ENCODE data around the gene SCTR. TPM values are rescaled to one million over a fixed set of nuclear protein-coding genes. Genes with fewer than 3 reads are reported as not detected.

SCTR gene
- total RNA-seq, 1 donor, result not detected

DNA sequence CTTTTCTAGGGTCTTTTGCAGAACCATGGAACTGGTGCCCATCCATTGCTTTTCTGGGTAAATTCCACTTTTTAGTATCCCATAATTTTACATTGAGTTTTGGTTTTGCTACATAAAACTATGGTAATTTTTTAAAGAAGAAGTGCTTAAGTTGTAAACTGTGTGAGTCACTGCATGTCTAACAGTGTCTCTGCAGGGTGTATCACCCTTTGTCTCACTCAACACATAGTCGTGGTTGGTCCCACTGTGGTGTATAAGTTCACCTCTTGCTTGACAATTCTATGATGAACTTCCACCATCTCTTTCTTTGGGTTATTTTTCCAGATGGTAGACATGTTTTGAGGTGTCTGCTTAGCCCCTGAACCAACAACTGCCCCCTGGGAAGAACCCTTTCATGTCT is 10.5 kb downstream of the SCTR start:
- H3K27me3 ChIP-seq (ENCODE audit: insufficient read depth, low read length), result no peaks in the 10 kb centered on the region
- no peaks in the 10 kb centered on the region for H3K9me3 ChIP-seq (ENCODE audit: low read depth, low read length)
- no peak overlapping the region for H3K4me3 ChIP-seq (ENCODE audit: low read length)
- H3K4me1 ChIP-seq (ENCODE audit: insufficient read depth, low read length), result no peaks in the 10 kb centered on the region

DNA sequence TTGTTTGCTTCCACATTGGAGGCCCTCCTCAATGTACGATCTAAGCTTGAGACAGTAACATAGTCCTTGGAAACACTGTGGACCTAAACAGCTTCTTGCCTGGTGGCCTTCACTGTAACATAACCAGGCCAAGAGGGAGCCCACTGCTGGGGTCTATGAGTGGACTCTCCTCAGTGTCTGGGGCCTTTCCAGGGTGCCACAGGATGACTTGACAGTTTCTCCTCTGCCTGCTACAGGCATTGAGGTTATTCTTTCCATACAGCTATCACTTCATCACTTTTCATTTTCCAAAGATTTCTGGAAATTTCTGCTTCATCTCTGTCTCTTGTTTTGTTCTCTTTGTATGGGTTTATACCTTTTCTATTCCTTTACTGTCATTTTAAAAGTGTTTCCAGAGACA is 11.3 kb downstream of the SCTR start:
- Histone ChIP-seq H3K9me3 (ENCODE audit: low read depth, low read length) (no peaks in the 10 kb centered on the region), H3K4me1 (ENCODE audit: insufficient read depth, low read length) (no peaks in the 10 kb centered on the region), H3K4me3 (ENCODE audit: low read length) (no peak overlapping the region), H3K27me3 (ENCODE audit: insufficient read depth, low read length) (no peaks in the 10 kb centered on the region)

DNA sequence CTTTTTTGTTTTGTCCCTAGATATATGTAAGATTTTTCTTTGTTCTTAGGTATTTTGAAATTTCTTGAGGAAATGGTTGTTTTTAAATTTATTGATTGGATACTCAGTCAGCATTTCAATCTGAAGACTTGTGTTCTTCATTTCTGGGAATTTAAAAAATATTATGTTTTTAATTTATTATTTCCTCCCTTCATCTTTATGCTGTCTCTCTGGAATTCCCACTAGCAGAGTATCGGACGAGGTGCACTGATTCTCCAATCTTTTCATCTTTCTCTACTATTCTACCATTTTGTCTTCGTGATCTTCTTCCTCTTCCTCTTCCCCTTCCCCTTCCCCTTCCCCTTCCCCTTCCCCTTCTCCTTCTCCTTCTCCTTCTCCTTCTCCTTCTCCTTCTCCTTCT is 12.3 kb downstream of the SCTR start:
- H3K9me3 ChIP-seq (ENCODE audit: low read depth, low read length), result no peaks in the 10 kb centered on the region
- H3K4me3 ChIP-seq (ENCODE audit: low read length), result no peak overlapping the region
- no peaks in the 10 kb centered on the region for H3K4me1 ChIP-seq (ENCODE audit: insufficient read depth, low read length)
- H3K27me3 ChIP-seq (ENCODE audit: insufficient read depth, low read length), result no peaks in the 10 kb centered on the region

DNA sequence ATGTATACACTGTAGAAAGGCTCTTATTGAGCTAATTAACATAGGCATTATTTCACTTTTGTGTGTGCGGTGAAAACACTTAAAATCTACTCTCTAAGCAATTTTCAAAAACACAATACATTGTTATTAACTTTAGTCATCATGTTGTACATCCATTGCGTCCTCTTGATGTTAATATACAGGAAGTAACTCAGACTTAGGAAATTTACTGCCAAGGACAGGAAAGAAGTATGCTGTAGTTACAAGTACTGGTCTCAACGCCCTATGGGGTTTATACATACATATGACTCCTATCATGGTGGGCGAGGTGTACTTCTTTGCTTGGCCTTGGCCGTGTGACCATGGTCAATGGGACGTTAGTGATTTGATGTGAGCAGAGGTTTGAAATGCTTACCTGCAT is 15.5 kb downstream of the SCTR start:
- Histone ChIP-seq H3K27me3 (ENCODE audit: insufficient read depth, low read length) (no peaks in the 10 kb centered on the region), H3K4me1 (ENCODE audit: insufficient read depth, low read length) (no peaks in the 10 kb centered on the region), H3K9me3 (ENCODE audit: low read depth, low read length) (no peaks in the 10 kb centered on the region), H3K4me3 (ENCODE audit: low read length) (no peak overlapping the region)

DNA sequence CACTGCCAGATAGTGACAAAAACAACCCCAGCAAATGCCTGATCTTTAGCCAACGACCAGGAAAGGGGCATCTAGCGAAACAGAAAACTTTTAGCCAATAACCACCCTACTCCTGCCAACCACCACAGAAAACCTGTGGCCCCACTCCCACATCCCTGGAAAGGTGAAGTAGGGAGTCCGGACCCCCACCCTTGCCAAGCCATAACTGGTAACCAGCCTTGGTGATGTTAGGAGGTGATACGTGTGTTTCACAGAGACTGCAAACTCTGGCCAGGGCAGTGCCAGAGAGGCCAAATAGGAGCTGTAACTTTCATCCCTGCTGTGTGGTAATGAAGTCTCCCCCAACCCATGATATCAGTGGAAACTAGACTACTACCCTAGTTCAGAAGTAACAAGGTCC is 27.6 kb downstream of the SCTR start:
- Histone ChIP-seq H3K4me1 (ENCODE audit: insufficient read depth, low read length) (no peaks in the 10 kb centered on the region), H3K27me3 (ENCODE audit: insufficient read depth, low read length) (peaks cover 9% of the 10 kb centered on the region), H3K9me3 (ENCODE audit: low read depth, low read length) (peaks cover 18% of the 10 kb centered on the region), H3K4me3 (ENCODE audit: low read length) (no peak overlapping the region)

DNA sequence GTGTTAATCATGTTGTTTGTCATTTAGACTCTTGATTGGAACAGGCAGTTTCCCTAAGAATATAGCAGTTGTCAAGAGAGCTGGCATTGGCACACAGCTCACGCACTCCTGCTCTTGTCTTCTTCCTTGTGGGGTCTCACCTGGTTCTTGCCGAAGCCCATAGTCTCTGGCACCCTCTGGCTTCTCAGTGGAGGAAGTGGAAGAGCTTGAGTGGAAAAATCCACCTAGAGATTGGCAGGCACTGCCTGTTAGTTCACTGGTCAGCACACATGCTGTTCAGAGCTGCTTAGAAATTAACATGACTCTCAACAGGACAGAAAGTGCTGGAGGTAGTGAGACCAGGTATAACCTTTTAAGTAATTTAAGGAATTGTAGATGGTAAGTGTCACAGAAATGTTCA is 28.3 kb downstream of the SCTR start:
- Histone ChIP-seq H3K27me3 (ENCODE audit: insufficient read depth, low read length) (peaks cover 9% of the 10 kb centered on the region), H3K4me3 (ENCODE audit: low read length) (no peak overlapping the region), H3K9me3 (ENCODE audit: low read depth, low read length) (peaks cover 18% of the 10 kb centered on the region)

DNA sequence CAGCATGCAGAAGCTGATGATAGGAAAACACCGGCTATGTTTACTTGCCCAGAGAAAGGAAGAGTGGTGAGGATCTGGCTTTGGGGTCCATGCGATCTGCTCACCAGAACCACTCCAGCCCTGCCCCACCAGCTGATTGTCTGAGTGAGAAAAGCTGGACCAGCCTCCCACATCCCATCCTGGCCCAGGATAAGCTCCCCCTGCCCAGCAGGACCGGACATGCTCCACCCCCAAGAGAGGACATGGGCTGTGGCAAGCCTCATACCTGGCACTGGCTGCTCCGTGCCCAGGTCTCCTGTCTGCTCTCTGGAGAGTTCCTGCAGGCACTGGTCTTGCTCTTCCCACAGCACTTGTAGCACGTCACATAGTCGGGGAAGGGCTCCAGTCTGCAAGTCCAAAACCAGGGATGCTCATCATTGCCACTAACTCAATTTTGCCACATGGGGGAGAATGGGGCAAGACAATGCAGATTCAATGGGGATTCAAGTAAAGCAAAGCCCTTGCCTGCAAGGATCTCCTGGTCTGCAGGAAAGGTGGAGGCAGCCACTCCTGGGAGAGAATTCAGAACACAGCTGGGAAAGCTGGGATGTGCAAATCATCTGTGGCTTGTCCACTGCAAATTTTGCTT is 30.0 kb downstream of the SCTR start:
- Histone ChIP-seq H3K4me3 (ENCODE audit: low read length) (no peak overlapping the region), H3K27me3 (ENCODE audit: insufficient read depth, low read length) (peaks cover 6% of the 10 kb centered on the region), H3K9me3 (ENCODE audit: low read depth, low read length) (peaks cover 4% of the 10 kb centered on the region), H3K4me1 (ENCODE audit: insufficient read depth, low read length) (no peaks in the 10 kb centered on the region)

More for the DNA sequence above, 28.3 kb downstream of the SCTR start:
- H3K4me1 ChIP-seq (ENCODE audit: insufficient read depth, low read length), result no peaks in the 10 kb centered on the region

DNA sequence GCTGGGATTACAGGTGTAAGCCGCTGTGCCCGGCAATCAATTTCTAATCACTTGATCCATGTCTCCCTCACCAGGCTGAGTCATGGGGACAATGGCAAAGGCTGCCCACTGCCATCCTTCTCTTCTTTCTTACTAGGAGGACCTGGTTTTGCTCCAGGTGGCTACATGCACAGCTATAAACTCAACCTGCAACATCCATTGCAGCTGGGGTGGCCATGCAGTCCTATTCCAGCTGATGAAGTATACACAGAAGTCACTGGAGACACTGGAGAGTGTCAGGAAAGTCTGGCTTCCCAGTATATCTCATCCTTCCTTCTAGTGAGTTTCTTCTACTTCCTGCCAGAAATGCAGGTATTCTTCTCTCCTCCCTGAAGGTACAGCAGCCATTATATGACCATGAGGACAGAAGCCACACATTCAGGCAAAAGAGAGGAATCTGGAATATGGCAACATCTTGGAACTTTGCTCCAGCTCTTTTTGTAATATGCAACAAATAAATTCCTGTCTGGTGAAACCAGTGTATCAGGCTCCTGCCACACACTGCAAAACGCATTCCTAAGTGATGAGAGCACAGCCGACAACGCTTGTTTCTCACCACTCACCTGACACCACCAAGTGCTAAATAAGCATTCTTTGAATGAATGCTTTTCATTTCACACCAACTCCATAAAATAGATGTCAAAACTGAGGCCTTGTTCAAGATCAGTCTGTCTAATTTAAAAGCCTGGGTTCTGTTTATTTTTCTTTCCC is 32.3 kb downstream of the SCTR start:
- Histone ChIP-seq H3K9me3 (ENCODE audit: low read depth, low read length) (no peaks in the 10 kb centered on the region), H3K27me3 (ENCODE audit: insufficient read depth, low read length) (peaks cover 5% of the 10 kb centered on the region), H3K4me1 (ENCODE audit: insufficient read depth, low read length) (no peaks in the 10 kb centered on the region), H3K4me3 (ENCODE audit: low read length) (no peak overlapping the region)

DNA sequence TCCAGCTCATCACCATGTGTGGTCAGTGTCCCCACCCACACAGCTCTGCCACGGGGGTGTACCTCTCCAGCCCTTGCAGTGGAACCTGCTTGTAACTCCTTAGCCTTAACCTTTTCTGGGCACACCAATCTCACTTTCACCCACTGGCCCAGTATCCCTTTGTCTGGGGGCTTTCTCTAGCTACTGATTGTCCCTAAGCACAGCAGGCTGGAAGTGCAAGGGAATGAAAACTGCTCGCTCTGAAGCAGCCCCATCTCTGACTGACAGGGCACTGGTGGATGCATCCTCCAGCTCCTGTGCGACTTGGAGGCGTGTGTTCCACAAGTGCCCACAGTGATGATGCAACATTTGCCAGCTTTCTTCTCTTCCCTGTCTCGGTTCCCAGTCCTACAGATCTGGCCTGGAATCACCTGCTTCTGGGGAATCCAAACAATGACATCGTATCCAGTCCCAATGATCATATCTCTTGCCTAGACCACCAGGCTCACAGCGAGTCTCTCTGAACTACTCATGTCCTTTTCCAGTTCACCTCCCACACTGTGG is 33.6 kb downstream of the SCTR start:
- peaks cover under 1% of the 10 kb centered on the region for H3K27me3 ChIP-seq (ENCODE audit: insufficient read depth, low read length)
- no peaks in the 10 kb centered on the region for H3K9me3 ChIP-seq (ENCODE audit: low read depth, low read length)
- no peak overlapping the region for H3K4me3 ChIP-seq (ENCODE audit: low read length)
- no peaks in the 10 kb centered on the region for H3K4me1 ChIP-seq (ENCODE audit: insufficient read depth, low read length)

DNA sequence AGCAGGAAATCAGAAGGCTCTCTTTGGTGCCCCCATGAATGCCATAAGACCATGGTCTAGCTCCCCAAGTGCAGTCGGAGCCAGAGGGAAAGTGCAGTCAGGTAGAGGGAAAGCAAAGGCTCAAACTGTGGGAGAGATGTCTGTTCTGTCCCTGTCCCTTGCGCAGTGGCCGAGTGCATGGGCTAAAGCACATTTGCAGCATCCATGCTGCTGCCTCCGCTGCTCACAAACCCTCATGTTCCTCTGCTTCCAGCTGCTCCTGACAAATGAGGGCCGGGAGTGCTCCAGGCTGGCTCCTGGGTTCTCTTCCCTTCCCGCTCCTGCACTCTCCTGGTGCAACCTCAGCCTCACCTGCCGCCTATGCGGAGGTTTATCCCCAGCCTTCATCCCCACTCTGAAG is 34.2 kb downstream of the SCTR start:
- Histone ChIP-seq H3K4me3 (ENCODE audit: low read length) (no peak overlapping the region), H3K9me3 (ENCODE audit: low read depth, low read length) (no peaks in the 10 kb centered on the region), H3K27me3 (ENCODE audit: insufficient read depth, low read length) (no peaks in the 10 kb centered on the region), H3K4me1 (ENCODE audit: insufficient read depth, low read length) (no peaks in the 10 kb centered on the region)

DNA sequence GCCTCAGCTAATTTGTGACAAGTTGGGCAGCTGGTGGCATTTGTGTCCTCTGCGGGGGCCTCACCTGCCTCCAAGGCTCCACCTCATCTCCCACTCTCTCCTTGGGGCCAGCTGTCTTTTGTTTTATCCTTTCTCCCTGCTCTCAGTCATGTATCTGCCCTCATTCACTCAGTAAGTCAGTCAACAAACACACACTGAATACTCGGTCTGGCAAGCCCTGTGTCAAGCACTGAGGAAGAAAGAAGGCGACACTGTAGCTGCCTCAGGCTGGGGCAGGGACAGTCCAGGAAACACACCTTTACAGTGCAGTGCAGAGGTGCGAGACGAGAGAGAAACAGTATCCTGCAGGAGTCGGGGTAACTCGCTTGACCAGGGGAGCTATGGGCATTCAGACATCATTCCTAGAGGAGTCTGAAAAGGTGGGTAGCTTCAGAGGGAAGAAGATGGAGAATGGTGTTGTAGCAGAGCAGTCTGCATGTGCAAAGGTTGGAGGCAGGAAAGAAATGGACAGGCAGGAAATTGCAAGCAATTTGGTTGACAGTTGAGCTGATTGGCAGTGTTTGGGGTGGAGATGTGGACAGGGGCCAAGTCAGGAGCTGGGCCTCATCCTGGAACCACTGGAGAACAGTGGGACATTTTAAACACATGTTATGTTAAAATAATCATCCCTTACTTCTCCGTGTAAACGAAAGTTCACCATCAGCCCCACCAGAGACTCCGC is 34.9 kb downstream of the SCTR start:
- H3K4me1 ChIP-seq (ENCODE audit: insufficient read depth, low read length), result no peaks in the 10 kb centered on the region
- no peaks in the 10 kb centered on the region for H3K27me3 ChIP-seq (ENCODE audit: insufficient read depth, low read length)
- no peak overlapping the region for H3K4me3 ChIP-seq (ENCODE audit: low read length)
- H3K9me3 ChIP-seq (ENCODE audit: low read depth, low read length), result no peaks in the 10 kb centered on the region

DNA sequence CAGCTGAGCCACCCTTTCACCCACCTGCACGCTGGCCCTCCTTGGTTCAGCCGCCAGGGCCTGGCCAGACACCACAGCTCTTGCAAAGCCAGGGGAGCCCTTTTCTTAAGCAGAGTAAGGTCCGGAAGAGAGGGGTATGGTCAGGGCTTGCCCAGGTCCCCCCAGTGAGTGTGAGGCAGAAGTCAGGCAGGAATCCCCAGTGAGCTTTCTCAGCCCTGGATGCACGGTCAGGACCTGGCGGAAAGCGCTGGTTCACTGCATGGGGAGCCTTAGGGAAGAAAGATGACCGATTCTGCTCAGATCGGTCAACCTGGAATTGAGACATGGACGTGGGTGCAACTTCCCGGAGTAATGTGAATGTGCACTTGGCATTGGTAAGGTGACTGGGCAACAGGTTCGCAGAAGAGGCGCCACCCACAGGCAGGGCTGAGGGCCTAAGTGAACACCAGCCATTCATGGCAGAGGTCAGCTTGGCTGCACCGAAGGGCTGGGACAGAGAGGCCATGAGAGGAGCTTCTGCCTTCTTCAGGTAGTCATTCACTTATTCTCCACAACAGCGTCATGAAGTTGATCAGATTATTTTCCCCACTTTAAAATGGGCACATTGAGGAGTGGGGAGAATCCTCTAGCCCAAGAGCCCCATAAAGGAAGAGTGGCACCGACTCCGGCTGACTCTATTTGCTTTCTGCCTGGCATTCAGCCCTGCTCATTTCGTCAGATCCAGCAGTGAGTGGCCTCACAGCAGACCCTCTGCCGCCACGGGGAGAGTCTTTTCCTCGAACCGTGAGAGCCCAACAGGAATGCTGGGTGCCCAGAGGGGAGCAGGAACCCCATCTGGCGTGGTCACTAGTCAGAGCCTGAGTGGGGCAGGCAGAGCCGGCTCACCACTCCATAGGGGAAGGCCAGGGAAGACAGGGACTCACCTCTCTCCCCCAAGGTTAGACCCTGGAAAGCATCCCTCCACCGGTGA is 35.8 kb downstream of the SCTR start:
- no peaks in the 10 kb centered on the region for H3K9me3 ChIP-seq (ENCODE audit: low read depth, low read length)
- no peaks in the 10 kb centered on the region for H3K4me1 ChIP-seq (ENCODE audit: insufficient read depth, low read length)
- H3K27me3 ChIP-seq (ENCODE audit: insufficient read depth, low read length), result no peaks in the 10 kb centered on the region
- no peak overlapping the region for H3K4me3 ChIP-seq (ENCODE audit: low read length)

DNA sequence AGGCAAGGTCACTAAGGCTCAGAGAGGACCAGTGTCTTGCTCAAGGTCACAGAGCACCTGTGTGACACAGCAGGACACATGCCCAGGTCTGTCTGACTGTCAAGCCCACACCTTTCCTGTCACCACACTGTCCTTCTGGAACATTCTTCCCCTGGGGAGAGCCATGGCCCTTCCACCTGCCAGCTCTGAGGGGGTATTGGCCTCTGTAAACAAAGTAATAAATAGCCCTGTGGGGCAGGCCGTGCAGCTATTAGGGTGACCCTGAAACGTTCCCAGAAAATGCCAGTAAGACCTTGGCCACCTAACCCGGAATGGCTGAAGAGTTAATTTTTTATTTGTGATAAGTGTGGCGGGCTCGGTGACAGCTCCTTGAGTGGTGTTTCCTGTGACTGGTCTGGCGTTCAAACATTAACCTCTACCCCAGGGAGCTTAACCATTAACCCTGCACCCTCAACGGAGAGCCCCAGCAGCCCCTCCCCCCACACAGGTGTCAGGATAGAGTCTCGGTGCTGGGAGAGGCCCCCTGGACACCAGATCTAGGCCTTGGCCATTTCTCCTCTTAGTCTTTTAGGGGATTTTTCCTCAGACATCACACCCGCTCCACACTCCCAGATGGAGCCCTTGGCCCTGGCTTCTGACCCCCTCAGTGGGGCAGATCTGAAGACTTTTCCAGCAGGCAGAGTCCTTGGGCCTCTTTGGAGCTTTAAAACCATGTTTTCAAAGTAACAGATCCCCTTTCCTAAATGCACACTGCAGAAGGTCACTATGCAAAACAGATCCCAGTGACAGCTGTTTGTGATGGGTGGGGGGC is 36.6 kb downstream of the SCTR start:
- H3K4me3 ChIP-seq (ENCODE audit: low read length), result no peak overlapping the region
- H3K27me3 ChIP-seq (ENCODE audit: insufficient read depth, low read length), result no peaks in the 10 kb centered on the region

DNA sequence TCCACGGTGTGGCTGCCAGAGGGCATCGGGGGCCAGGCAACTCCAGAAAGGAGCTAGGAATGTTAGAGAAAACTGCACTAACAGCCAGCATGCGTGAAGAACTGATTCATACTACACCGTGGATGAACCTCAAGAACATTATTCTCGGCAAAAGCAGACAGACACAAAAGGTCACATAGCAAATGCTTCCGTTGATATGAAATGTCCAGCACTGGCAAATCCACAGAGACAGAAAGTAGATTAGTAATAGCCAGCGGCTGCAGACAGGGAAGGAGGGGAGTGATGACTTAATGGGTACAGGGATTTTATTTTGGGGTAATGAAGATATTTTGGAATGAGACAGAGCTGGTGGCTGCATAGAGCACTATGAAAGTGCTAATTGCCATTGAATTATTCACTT is 37.4 kb downstream of the SCTR start:
- no peaks in the 10 kb centered on the region for H3K27me3 ChIP-seq (ENCODE audit: insufficient read depth, low read length)
- no peaks in the 10 kb centered on the region for H3K4me1 ChIP-seq (ENCODE audit: insufficient read depth, low read length)
- H3K4me3 ChIP-seq (ENCODE audit: low read length), result no peak overlapping the region
- no peaks in the 10 kb centered on the region for H3K9me3 ChIP-seq (ENCODE audit: low read depth, low read length)

More for the DNA sequence above, 36.6 kb downstream of the SCTR start:
- no peaks in the 10 kb centered on the region for H3K9me3 ChIP-seq (ENCODE audit: low read depth, low read length)
- H3K4me1 ChIP-seq (ENCODE audit: insufficient read depth, low read length), result no peaks in the 10 kb centered on the region
